Dendritic cell treated with granulocyte-macrophage colony-stimulating factor and Interleukin-4, amounts not matched to agents 40 ng/mL and 50 ng/mL, for 4 days (primary cell): Measurements from ENCODE around the gene RNPEP.
A peak's percentile ranks its signal among the peaks of the same experiment; 100 is the strongest.

Source experiments
- H3K27ac Mint-ChIP-seq: one replicate; pipeline ENCODE4 v1.8.0; 2022; ENCODE audit warnings: mild to moderate bottlenecking, mixed read lengths
- H3K27me3 Mint-ChIP-seq: one replicate; pipeline ENCODE4 v1.8.0; 2022; ENCODE audit warnings: mild to moderate bottlenecking, mixed read lengths
- H3K36me3 Mint-ChIP-seq: one replicate; pipeline ENCODE4 v1.8.0; 2022; ENCODE audit warnings: low read depth, mixed read lengths
- H3K4me1 Mint-ChIP-seq: one replicate; pipeline ENCODE4 v1.8.0; 2022; ENCODE audit warnings: low read depth, mixed read lengths
- H3K4me3 Mint-ChIP-seq: one replicate; pipeline ENCODE4 v1.8.0; 2022; ENCODE audit warnings: mild to moderate bottlenecking, moderate library complexity, mixed read lengths
- H3K9me3 Mint-ChIP-seq: one replicate; pipeline ENCODE4 v1.8.0; 2022; ENCODE audit warnings: mixed read lengths
- intact Hi-C: fragments of 100-400 bp; cut with micrococcal nuclease; formaldehyde crosslinking; loops from one replicate; pipeline ENCODE4 v1.15.0; 2022

Gene RNPEP

DNA sequence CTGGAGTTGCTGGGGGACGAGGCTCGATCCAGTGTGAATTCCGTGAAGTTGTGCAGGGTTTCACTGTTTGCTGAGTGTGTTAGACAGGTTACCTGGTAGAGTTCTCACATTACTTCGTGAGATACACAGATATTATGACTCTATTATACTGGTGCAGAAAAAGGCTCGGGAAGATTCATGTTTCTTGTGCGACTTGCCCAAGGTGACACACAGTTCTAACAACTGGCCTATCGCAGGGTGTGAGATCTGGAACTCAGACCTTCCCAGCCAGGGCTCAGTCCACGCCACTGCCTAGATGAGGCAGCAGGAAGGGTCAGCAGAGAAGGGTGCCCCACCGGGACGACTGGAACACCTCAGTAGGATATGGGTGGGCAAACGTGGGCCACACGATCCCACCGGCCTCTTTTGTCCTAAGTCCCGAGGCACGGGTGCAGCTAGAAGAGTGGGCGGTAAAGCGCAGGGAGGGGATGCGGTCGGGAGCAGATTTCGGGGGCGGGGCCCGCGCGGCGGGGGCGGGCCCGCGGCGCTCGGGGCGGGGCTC, 296 bp upstream of the RNPEP start:
- no peaks in the 10 kb centered on the region for H3K27me3 Mint-ChIP-seq
- H3K36me3 Mint-ChIP-seq, result peaks cover 39% of the 10 kb centered on the region
- H3K4me3 Mint-ChIP-seq, result peak overlapping the region; percentile 85
- peaks cover 34% of the 10 kb centered on the region for H3K4me1 Mint-ChIP-seq
- H3K9me3 Mint-ChIP-seq, result no peaks in the 10 kb centered on the region
- intact Hi-C loops, result no loop called here
- peak overlapping the region; percentile 85 for H3K27ac Mint-ChIP-seq

DNA sequence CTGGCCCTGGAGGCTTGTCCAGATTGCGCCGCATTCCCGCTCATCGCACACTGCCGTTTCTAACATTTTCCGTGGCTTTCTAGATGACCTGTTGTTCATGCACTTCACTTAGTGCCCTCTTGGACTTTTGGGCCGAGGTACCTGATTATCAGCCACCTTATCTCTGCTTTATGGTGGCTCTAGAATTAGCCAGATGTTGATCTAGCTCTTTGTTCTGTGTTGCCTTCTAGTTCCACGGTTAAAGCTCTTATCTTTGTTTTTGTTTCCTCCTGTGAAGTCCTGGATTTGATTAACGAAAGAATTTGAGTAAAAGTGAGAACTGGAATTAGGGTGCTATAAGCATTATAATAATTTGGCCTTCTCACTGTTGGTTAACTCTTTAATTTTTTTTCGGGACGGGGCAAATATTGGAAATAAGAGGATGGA, 945 bp downstream of the RNPEP start:
- peaks cover 39% of the 10 kb centered on the region for H3K4me1 Mint-ChIP-seq

DNA sequence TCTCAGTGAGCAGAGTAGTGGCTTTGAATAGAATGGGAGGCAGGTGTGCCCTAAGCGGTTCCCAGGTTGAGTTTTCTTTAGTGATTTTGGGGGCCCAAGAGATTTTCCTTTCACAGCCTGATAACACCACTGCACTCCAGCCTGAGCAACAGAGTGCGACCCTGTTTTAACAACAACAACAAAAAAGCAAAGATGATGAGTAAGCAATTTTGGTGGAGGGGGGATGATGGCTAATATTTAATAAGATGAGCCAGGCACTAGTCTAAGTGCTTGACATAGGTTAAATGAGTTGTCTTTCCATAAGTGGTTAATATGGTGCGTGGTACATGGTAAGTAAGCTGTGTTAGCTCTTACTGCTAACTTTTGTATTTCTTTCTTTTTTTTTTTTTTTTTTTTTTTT, 2.0 kb downstream of the RNPEP start:
- Mint-ChIP-seq H3K27me3 (no peaks in the 10 kb centered on the region), H3K9me3 (no peaks in the 10 kb centered on the region), H3K27ac (no peak overlapping the region), H3K4me1 (peaks cover 49% of the 10 kb centered on the region), H3K36me3 (peaks cover 62% of the 10 kb centered on the region), H3K4me3 (no peak overlapping the region)
- intact Hi-C loops, result no loop called here

More for the DNA sequence above, 945 bp downstream of the RNPEP start:
- H3K4me3 Mint-ChIP-seq, result peak overlapping the region; percentile 85
- H3K27ac Mint-ChIP-seq, result peak overlapping the region; percentile 85
- H3K27me3 Mint-ChIP-seq, result no peaks in the 10 kb centered on the region
- no peaks in the 10 kb centered on the region for H3K9me3 Mint-ChIP-seq
- H3K36me3 Mint-ChIP-seq, result peaks cover 51% of the 10 kb centered on the region
- intact Hi-C loops, result no loop called here

DNA sequence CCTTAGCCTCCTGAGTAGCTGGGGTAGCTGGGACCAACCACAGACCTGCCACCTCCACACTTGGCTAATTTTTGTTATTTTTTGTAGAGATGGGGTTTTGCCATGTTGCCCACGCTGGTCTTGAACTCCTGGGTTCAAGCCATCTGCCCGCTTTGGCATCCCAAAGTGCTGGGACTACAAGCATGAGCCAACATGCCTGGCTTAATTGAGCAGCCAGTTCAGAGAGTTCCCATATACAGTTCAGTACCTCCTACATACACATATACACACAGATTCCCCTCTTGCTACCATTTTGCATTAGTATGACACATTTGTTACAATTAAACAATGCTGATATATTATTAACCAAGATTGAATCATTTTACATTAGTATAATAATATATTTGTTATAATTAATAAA, 2.9 kb downstream of the RNPEP start:
- Mint-ChIP-seq H3K4me3 (no peak overlapping the region), H3K4me1 (peaks cover 59% of the 10 kb centered on the region), H3K36me3 (peaks cover 71% of the 10 kb centered on the region), H3K9me3 (no peaks in the 10 kb centered on the region), H3K27ac (no peak overlapping the region), H3K27me3 (no peaks in the 10 kb centered on the region)
- intact Hi-C loops, result no loop called here

DNA sequence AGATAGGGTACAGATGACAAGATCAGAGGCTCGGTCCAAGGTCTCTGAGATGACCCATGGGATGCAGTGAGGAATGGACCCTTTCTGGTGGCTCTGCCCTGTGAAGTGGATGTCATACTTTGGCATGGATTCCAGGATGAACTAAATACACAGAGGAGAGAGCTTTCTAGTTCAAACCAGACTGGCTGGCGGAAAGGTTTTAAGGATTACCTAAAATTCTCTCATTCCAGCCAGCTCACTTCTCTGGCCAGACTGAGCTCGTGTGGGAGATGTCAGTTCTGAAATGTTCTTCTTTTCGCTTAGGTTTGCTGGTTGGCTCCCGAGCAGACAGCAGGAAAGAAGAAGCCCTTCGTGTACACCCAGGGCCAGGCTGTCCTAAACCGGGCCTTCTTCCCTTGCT, 6.2 kb downstream of the RNPEP start:
- peaks cover 96% of the 10 kb centered on the region for H3K36me3 Mint-ChIP-seq
- H3K27ac Mint-ChIP-seq, result no peak overlapping the region
- H3K4me1 Mint-ChIP-seq, result peaks cover 49% of the 10 kb centered on the region
- no peaks in the 10 kb centered on the region for H3K9me3 Mint-ChIP-seq
- intact Hi-C loops, result no loop called here
- H3K4me3 Mint-ChIP-seq, result no peak overlapping the region
- H3K27me3 Mint-ChIP-seq, result no peaks in the 10 kb centered on the region

DNA sequence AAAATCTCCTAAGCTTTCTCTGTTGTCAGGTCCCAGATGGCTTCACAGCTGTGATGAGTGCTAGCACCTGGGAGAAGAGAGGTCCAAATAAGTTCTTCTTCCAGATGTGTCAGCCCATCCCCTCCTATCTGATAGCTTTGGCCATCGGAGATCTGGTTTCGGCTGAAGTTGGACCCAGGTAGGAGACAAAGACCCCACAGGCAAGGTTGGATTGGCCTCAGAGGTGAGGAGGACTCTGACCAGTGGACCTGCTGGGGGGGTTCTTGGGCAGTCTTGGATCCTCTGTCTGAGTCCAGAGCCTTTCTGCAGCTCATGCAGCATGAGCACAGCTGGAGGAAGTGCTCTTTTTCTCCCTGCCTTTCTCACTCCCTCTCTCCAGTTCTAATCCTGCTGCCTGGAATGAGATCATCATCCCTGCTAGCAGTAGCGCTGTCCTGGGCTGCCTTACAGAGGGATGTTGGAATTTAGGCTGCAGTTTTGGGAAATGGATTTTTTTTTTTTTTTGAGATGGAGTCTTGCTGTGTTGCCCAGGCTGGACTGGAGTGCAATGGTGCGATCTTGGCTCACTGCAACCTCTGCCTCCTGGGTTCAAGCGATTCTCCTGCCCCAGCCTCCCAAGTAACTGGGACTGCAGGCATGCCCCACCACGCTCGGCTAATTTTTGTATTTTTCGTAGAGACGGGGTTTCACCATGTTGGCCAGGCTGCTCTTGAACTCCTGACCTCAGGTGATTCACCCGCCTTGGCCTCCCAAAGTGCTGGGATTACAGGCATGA, 7.1 kb downstream of the RNPEP start:
- Mint-ChIP-seq H3K27ac (no peak overlapping the region), H3K27me3 (no peaks in the 10 kb centered on the region), H3K9me3 (no peaks in the 10 kb centered on the region), H3K4me1 (peaks cover 39% of the 10 kb centered on the region), H3K36me3 (peaks cover 99% of the 10 kb centered on the region), H3K4me3 (no peak overlapping the region)
- intact Hi-C loops, result no loop called here

DNA sequence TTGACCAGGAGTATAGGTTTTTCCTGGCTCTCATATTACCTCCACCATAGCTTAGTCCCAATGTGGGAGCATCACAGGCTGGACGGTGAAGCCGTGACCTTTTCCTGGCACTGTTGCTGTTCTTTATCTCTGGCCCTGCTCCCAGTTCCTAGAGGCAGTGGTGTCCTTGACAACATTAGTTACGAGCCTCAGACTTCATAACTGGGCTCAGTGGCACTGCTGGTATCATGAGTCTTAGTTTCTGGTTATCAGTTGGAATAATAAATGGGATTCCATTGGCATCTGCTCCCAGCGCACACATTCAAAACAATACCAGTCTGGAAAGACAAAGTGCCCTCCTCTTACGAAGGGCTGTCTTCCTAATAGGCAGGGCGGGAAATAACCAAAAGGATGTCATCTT, 8.0 kb downstream of the RNPEP start:
- H3K27ac Mint-ChIP-seq, result no peak overlapping the region
- no peaks in the 10 kb centered on the region for H3K27me3 Mint-ChIP-seq
- intact Hi-C loops, result no loop called here
- no peak overlapping the region for H3K4me3 Mint-ChIP-seq
- H3K9me3 Mint-ChIP-seq, result no peaks in the 10 kb centered on the region
- H3K36me3 Mint-ChIP-seq, result peaks cover 99% of the 10 kb centered on the region
- H3K4me1 Mint-ChIP-seq, result peaks cover 31% of the 10 kb centered on the region

DNA sequence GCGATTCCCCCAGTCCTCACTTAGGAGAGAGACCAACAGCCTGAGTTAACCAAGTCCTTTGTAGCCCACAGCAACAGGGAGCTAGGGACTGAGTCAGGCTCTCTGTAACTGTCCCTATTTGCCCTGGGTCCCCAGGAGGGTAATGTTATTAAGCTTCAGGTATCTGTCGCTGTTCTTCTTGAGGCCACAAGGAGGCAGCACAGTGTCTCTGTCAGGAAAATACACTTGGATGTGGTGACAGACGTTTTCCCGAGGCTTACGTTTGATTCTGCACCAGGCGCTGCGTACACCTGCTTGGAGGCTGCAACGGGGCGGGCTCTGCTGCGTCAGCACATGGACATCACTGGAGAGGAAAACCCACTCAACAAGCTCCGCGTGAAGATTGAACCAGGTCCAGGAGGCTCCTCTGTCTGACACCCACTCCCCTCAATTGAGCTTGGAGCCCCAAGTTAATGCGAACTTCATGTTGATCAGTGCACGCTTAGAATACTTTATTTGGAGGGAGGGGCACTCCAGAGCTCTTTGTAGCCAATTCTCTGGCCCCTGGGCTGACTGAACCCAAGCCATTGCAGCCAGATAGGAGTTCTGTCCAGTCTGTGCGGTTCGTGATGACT, 17.3 kb downstream of the RNPEP start:
- intact Hi-C loops, result no loop called here
- no peaks in the 10 kb centered on the region for H3K27me3 Mint-ChIP-seq

DNA sequence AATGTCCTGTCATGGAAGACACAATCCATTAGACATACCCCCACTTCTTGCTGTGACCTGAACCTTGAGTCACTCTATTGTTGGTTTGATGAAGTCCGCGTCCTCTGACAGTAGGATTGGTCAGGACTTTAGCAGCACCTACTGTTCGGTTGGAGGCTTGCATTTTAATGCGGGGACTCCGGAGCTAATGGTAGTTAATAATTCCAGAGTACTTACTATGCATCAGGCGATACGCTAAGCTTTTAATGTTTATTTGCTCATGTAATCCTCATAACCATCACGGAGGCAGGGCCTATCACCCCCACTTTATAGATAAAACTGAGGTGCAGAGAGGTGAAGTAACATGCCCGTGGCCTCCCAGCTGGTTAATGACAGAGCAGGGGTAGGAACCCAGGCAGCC, 20.1 kb downstream of the RNPEP start:
- Mint-ChIP-seq H3K27me3 (no peaks in the 10 kb centered on the region), H3K4me1 (no peaks in the 10 kb centered on the region), H3K27ac (no peak overlapping the region), H3K4me3 (no peak overlapping the region), H3K9me3 (no peaks in the 10 kb centered on the region), H3K36me3 (peaks cover 98% of the 10 kb centered on the region)
- intact Hi-C loops, result no loop called here

More for the DNA sequence above, 17.3 kb downstream of the RNPEP start:
- Mint-ChIP-seq H3K4me1 (no peaks in the 10 kb centered on the region), H3K9me3 (no peaks in the 10 kb centered on the region), H3K36me3 (peaks cover 98% of the 10 kb centered on the region), H3K4me3 (no peak overlapping the region), H3K27ac (no peak overlapping the region)

DNA sequence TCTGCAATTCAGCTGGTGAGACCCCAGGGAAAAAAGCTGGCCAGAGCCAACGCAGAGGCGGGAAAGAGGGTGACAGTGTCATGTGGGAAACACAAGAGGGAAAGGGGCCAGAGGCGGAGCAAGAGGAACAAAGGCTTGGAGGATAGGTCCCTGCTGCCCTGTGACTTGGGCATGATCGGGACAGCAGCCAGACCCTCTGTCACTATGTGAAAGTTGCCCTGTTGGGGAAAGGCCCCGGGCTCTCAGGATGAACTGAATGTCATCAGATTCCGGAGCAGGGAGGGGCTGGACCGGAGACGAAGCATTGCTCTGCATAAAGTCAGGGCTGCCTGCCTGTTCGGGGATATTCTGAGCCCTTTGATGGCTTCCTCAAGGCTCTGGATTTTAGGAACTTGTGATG, 22.3 kb downstream of the RNPEP start:
- Mint-ChIP-seq H3K27ac (no peak overlapping the region), H3K36me3 (peaks cover 95% of the 10 kb centered on the region), H3K4me1 (no peaks in the 10 kb centered on the region), H3K9me3 (no peaks in the 10 kb centered on the region), H3K27me3 (no peaks in the 10 kb centered on the region), H3K4me3 (no peak overlapping the region)
- intact Hi-C loops, result no loop called here

DNA sequence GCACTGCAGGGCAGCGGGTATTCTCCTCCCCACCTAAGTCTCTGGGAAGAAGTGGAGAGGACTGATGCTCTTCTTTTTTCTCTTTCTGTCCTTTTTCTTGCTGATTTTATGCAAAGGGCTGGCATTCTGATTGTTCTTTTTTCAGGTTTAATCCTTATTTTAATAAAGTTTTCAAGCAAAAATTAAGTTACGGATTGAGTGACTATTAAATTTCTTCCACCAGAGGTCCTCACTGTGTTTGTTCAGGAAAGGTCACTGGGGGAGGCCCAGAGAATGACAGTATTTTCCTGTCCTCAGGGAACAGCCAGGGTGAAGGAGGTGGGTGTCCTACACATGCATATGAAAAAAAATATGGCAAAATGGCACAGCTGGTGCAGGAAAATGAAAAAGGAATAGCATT, 23.5 kb downstream of the RNPEP start:
- Mint-ChIP-seq H3K27me3 (no peaks in the 10 kb centered on the region), H3K4me3 (no peak overlapping the region), H3K27ac (no peak overlapping the region), H3K36me3 (peaks cover 88% of the 10 kb centered on the region), H3K9me3 (no peaks in the 10 kb centered on the region), H3K4me1 (no peaks in the 10 kb centered on the region)
- intact Hi-C loops, result no loop called here

DNA sequence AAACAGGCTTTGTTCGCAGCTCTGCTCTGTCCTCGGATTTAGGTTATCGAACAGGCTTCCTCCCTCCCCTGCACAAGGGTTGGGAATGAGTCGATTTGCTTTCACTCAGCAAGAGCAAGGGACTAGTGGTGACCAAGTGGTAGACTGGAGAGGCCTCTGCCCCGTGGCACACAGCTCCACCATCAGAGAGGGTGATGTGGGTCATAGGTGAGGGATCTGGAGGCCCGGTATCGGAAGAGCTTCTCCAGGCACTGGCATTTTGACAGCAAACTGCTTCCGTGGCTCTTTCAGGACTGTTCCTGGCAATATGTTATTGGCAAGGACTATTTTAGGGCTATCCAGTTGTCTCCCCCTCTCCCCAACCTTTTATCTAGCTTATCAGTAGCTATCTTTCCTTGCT, 24.9 kb downstream of the RNPEP start:
- Mint-ChIP-seq H3K27ac (no peak overlapping the region), H3K4me1 (no peaks in the 10 kb centered on the region), H3K27me3 (no peaks in the 10 kb centered on the region), H3K9me3 (no peaks in the 10 kb centered on the region), H3K4me3 (no peak overlapping the region), H3K36me3 (peaks cover 74% of the 10 kb centered on the region)
- intact Hi-C loops, result no loop called here

DNA sequence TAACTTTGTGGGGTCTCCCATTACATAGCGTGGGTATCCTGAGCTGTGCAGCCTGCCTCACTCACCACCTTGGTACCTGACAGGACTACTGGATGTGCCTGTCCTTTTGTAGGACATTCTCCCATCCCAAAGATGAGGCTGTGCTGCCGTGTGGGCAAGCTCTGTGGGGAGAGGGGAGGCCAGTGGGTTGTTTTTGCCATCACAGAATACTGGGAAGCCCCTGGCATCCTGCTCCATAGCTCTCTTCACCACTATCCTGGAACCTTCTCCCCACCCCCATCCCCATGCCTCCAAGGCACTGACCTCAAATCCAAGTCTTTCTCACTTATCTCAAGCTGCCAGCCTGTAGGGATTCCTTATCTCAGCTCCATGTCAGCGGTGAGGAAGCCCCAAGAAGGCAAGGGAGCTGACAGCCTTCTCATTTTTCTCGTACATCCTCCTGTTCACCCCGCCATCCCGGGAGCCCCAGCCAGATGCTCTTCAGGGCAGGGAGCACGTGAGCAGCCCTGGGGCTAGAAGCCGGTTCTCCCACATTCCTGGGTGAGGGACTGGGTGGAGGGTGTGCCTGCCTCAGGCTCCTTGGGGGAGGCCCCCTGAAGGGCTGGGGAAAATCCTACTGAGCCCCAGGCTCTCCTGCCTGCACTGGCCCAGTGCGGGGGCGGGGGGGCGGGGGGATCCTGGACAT, 25.5 kb downstream of the RNPEP start:
- H3K4me1 Mint-ChIP-seq, result no peaks in the 10 kb centered on the region
- no peaks in the 10 kb centered on the region for H3K27me3 Mint-ChIP-seq
- H3K36me3 Mint-ChIP-seq, result peaks cover 69% of the 10 kb centered on the region
- no peaks in the 10 kb centered on the region for H3K9me3 Mint-ChIP-seq
- H3K4me3 Mint-ChIP-seq, result no peak overlapping the region
- intact Hi-C loops, result no loop called here
- H3K27ac Mint-ChIP-seq, result no peak overlapping the region
